Nephron progenitor cell (in vitro differentiated cells): Measurements from ENCODE around the gene TRIM38.
"Not testable (repeated sequence)": the region's sequence is repeated elsewhere in the genome, so short reads cannot be mapped to it uniquely, and the experiment has no call there.

Experiments
- DNase-seq: peaks from one replicate; pipeline ENCODE4 v3.0.0; 2021
- H3K27ac Mint-ChIP-seq: 2 replicates; pipeline ENCODE4 v1.8.0; 2021; ENCODE audit warnings: mild to moderate bottlenecking, moderate library complexity, mixed read lengths
- H3K27me3 Mint-ChIP-seq: 2 replicates; pipeline ENCODE4 v1.8.0; 2021; ENCODE audit warnings: mild to moderate bottlenecking, low read depth, mixed read lengths; ENCODE audit not compliant: poor library complexity
- H3K36me3 Mint-ChIP-seq: 2 replicates; pipeline ENCODE4 v1.8.0; 2021; ENCODE audit warnings: low read depth, mixed read lengths
- H3K4me1 Mint-ChIP-seq: 2 replicates; pipeline ENCODE4 v1.8.0; 2021; ENCODE audit warnings: mixed read lengths
- H3K4me3 Mint-ChIP-seq: 2 replicates; pipeline ENCODE4 v1.8.0; 2021; ENCODE audit warnings: mild to moderate bottlenecking, moderate library complexity, mixed read lengths
- H3K9me3 Mint-ChIP-seq: 2 replicates; pipeline ENCODE4 v1.8.0; 2021; ENCODE audit warnings: mild to moderate bottlenecking, moderate library complexity, mixed read lengths
- TF ChIP-seq, protein P1 (sequence below): fragments of 200-600 bp; sonication (generic); IDR thresholded peaks from 2 replicates; pipeline ENCODE4 v1.5.0; 2021; ENCODE audit warnings: antibody characterized with exemption

TRIM38 gene

DNA sequence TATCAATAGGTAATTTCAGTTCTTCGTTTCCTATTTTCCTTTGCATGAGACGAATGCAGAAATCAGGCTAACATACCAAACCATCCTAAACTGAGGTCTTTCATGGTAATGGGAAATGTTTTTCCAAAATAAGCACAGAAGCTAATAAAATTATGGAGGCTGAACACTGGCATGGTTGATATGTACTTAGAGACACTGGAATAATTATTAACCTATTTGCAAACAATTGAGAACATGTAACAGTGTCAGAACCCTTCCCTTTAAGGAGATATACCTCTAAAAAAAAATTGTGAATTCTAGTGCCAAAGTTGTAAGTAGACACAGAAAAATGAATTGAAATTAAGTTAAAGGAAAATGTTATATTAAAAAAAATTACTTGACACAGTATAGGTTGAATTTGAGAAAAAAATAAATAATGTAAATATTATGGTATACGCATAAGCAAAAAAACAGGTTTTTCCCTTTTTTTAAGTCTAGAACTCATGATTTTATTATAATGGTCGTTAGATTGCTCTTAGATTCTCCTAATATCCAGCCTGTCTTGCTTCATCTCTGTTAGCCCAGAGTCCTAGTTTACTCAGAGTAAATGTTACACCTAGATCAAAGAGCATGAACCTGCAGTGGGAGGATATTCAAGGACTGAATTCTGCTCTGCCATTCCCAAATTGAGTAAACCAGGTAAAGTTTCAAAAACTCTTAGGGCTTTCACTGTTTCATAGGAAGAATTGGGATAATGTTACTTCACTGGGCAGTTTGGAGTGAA lies 33.9 kb upstream of the TRIM38 start:
- Mint-ChIP-seq H3K9me3 (no peaks in the 10 kb centered on the region), H3K27me3 (no peaks in the 10 kb centered on the region), H3K4me1 (no peaks in the 10 kb centered on the region), H3K4me3 (no peak overlapping the region), H3K27ac (no peak overlapping the region), H3K36me3 (no peaks in the 10 kb centered on the region)
- TF ChIP-seq, protein P1, sequence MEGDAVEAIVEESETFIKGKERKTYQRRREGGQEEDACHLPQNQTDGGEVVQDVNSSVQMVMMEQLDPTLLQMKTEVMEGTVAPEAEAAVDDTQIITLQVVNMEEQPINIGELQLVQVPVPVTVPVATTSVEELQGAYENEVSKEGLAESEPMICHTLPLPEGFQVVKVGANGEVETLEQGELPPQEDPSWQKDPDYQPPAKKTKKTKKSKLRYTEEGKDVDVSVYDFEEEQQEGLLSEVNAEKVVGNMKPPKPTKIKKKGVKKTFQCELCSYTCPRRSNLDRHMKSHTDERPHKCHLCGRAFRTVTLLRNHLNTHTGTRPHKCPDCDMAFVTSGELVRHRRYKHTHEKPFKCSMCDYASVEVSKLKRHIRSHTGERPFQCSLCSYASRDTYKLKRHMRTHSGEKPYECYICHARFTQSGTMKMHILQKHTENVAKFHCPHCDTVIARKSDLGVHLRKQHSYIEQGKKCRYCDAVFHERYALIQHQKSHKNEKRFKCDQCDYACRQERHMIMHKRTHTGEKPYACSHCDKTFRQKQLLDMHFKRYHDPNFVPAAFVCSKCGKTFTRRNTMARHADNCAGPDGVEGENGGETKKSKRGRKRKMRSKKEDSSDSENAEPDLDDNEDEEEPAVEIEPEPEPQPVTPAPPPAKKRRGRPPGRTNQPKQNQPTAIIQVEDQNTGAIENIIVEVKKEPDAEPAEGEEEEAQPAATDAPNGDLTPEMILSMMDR: no peak
- DNase-seq: no peak

DNA sequence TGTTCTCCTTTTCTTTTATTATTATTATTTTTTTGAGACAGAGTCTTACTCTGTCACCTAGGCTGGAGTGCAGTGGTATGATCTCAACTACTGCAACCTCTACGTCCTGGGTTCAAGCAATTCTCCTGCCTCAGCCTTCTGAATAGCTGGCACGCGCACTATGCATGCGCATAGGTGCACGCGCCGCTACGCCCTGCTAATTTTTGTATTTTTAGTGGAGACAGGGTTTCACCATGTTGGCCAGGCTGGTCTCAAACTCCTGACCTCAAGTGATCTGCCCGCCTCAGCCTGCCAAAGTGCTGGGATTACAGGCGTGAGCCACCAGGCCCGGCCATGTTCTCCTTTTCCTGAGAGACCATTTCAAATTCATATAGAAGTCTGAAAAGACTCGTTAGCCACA lies 32.8 kb upstream of the TRIM38 start:
- H3K27ac Mint-ChIP-seq, H3K9me3 Mint-ChIP-seq, H3K36me3 Mint-ChIP-seq, DNase-seq, H3K4me3 Mint-ChIP-seq, H3K4me1 Mint-ChIP-seq, H3K27me3 Mint-ChIP-seq: not testable (repeated sequence)

DNA sequence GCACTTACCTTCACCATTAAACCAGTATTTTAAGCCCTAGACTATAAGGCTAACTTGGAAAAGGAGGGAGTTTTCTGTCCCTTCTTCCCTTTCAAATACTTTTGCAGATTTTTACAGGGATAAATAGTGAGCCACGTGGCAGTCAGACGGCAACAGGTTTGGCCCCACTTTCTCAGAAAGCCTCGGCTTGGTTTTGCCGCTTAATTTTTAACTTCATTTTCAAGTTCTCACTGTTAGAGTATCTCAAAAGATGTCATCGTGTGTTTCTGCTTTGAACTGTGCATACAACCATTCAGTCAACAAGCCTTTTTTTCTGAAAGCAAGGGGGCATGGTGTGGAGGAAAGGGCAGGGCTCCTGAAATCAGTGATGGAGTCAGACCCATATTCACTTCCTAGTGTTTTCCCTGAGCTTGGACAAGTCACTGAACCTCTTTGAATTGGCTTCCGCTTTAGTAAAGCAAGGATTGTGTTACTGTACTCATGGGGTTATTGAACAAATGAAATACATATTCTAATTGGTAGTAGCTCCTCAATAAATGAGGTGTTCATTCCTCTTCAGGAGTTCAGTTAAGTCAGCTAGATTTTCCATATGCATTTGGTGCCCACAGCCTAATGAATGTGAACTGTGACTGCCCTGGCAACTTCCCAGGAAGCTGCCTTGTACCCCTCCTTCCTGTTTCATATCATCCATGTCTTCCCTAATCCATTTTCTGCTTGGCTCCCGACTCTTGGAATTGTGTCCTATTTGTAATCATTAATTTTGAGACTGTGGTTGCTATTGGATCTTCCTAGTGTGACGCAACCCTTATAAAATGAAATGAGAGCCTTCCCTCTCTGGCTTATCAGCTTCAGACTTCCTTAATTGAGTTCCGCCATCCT lies 31.8 kb upstream of the TRIM38 start, which contains the start of gene SLC17A2:
SLC17A2 (minus strand) TSS at position 160 of the 879 bp plus-strand sequence. CDS start 4,895 bp downstream, outside the sequence.
- Mint-ChIP-seq H3K27ac (peak within 1 kb of the TSS; percentile 7), H3K27me3 (peaks cover under 1% of the 10 kb centered on the region), H3K4me3 (no peak within 1 kb of the TSS), H3K9me3 (no peaks in the 10 kb centered on the region), H3K36me3 (no peaks in the 10 kb centered on the region), H3K4me1 (no peaks in the 10 kb centered on the region)
- TF ChIP-seq, protein P1: no peak
- DNase-seq: no peak

DNA sequence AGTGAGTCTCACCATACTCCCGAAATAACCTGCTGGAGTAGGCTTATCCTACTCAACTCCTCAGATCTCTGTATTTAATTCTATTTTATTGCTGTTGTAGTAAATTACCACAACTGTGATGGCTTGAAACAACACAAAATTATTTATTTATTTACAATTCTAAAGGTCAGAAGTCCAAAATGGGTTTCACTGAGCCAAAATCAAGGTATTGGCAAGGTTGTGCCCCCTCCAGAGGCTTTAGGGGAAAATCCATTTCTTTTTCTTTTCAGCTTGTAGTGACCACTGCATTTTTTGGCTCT lies 31.2 kb upstream of the TRIM38 start:
- no peaks in the 10 kb centered on the region for H3K9me3 Mint-ChIP-seq
- no peaks in the 10 kb centered on the region for H3K4me1 Mint-ChIP-seq
- H3K27ac Mint-ChIP-seq: no peak overlapping the region
- TF ChIP-seq, protein P1: no peak
- no peaks in the 10 kb centered on the region for H3K36me3 Mint-ChIP-seq
- H3K4me3 Mint-ChIP-seq: no peak overlapping the region
- DNase-seq: no peak
- H3K27me3 Mint-ChIP-seq: peaks cover 3% of the 10 kb centered on the region

GRCh38 chr6:25934156-25934555 lies 28.4 kb upstream of the TRIM38 start:
- no peaks in the 10 kb centered on the region for H3K9me3 Mint-ChIP-seq
- H3K4me3 Mint-ChIP-seq: no peak overlapping the region

DNA sequence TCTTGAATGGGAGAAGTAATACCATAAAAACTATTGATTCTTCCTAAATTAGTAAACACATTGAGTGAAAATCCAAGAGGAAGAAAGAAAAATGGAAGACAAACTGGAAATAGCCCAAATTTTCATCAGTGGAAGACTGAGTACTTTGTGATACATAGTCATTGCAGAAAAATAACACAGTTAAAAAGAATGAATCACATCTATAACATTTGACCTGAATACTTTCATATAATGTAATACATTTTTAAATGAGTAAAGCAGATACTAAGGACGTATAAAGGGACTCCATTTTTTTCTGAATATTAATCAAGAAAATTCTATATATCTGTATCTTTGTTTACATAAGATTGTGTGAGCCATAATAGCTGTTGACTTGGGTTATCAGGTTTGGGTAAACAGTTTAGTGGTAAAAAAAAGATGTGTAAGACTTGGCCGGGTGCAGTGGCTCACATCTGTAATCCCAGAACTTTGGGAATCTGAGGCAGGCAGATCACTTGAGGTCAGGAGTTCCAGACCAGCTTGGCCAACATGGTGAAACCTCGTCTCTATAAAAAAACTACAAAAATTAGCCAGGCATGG lies 27.8 kb upstream of the TRIM38 start:
- no peak for DNase-seq
- H3K4me1 Mint-ChIP-seq: no peaks in the 10 kb centered on the region
- H3K27ac Mint-ChIP-seq: no peak overlapping the region
- no peaks in the 10 kb centered on the region for H3K36me3 Mint-ChIP-seq
- H3K27me3 Mint-ChIP-seq: peaks cover 6% of the 10 kb centered on the region
- TF ChIP-seq, protein P1: no peak
- no peaks in the 10 kb centered on the region for H3K9me3 Mint-ChIP-seq
- H3K4me3 Mint-ChIP-seq: no peak overlapping the region

More at GRCh38 chr6:25934156-25934555, 28.4 kb upstream of the TRIM38 start:
- TF ChIP-seq, protein P1: no peak
- Mint-ChIP-seq H3K27me3 (peaks cover 6% of the 10 kb centered on the region), H3K36me3 (no peaks in the 10 kb centered on the region), H3K27ac (no peak overlapping the region), H3K4me1 (no peaks in the 10 kb centered on the region)
- no peak for DNase-seq
